K562 (cell line): ENCODE results near the gene P2RX1. TPM values are rescaled to one million over a fixed set of nuclear protein-coding genes. Genes with fewer than 3 reads are reported as not detected.

ENCODE experiments used
- ATAC-seq: fragments of 200-7000 bp; cut with Tn5 transposase; 3 replicates; pipeline ENCODE4 v1.9.1; 2020; ENCODE audit warnings: moderate library complexity
- BruUV-seq: library from RNA; stranded (reverse); fragments of 400-500 nt; replicated peaks from 2 replicates; lab custom pipeline; 2021; lab: Mats Ljungman, UMichigan
- CTCF ChIA-PET: fragments of 300-600 bp; formaldehyde crosslinking; extraction: SDS; loops from one replicate; lab custom pipeline; 2021; ENCODE audit warnings: low intra/inter-chr PET ratio; lab: Yijun Ruan, JAX
- POLR2A ChIA-PET: fragments of 300-600, 350-650 bp; sonication (Branson Sonifier 250); formaldehyde crosslinking; extraction: SDS; loops from one replicate; lab custom pipeline; 2021; ENCODE audit warnings: antibody characterized with exemption, inconsistent platforms; lab: Yijun Ruan, JAX
- DNase-seq, 4 experiments: peaks; one replicate each; pipeline versions ENCODE4 v3.0.0 to v3.0.0-alpha.2; 2011 to 2018; ENCODE audit warnings: low spot score in 3 of 4, mixed read lengths in 3 of 4; ENCODE audit errors: extremely low read depth in 1 of 4
- FAIRE-seq: peaks from 2 replicates; lab custom pipeline; 2011; peaks lifted over from hg19 to GRCh38; lab: Jason Lieb, UNC
- H2AFZ ChIP-seq: 2 replicates; pipeline ENCODE4 v1.6.0; 2011; ENCODE audit warnings: low read depth, low read length, control low read depth, inconsistent platforms
- H3K27ac ChIP-seq: fragments of 200-600 bp; 3 replicates; pipeline ENCODE4 v1.8.0; 2011; ENCODE audit warnings: low read depth, mild to moderate bottlenecking, control low read depth, inconsistent platforms, low read length, moderate library complexity, mixed read lengths; ENCODE audit errors: extremely low read depth
- H3K27me3 ChIP-seq, 2 experiments: fragments of 300-600 bp in 1 of 2; 2 replicates in 1 of 2; 3 replicates in 1 of 2; pipeline versions ENCODE4 v1.6.0 to v1.8.0; 2011; ENCODE audit warnings: inconsistent platforms in 2 of 2, low read length in 2 of 2, mild to moderate bottlenecking in 1 of 2, mixed read lengths in 1 of 2, moderate library complexity in 1 of 2; ENCODE audit not compliant: control insufficient read depth in 2 of 2, insufficient read depth in 2 of 2
- H3K36me3 ChIP-seq: fragments of 300-600 bp; 3 replicates; pipeline ENCODE4 v1.8.0; 2011; ENCODE audit warnings: mild to moderate bottlenecking, low read length, inconsistent platforms; ENCODE audit not compliant: control insufficient read depth, insufficient read depth
- H3K4me1 ChIP-seq, 2 experiments: fragments of 200-600 bp in 1 of 2; replicated peaks in 1 of 2; 2 replicates in 1 of 2; 3 replicates in 1 of 2; pipeline versions ENCODE4 v1.5.1 to v1.8.0; 2011; ENCODE audit warnings: inconsistent platforms in 2 of 2, low read length in 2 of 2, mild to moderate bottlenecking in 1 of 2, mixed read lengths in 1 of 2, moderate library complexity in 1 of 2; ENCODE audit not compliant: control insufficient read depth in 2 of 2, insufficient read depth in 2 of 2
- H3K4me2 ChIP-seq: 2 replicates; pipeline ENCODE4 v1.6.1; 2011; ENCODE audit warnings: low read length, control low read depth, inconsistent platforms, mixed read lengths; ENCODE audit not compliant: insufficient read depth
- H3K4me3 ChIP-seq: fragments of 200-600 bp; sonication (generic), shearing (Covaris generic); 2 replicates; pipeline ENCODE4 v1.5.1; 2016; ENCODE audit warnings: control low read depth, inconsistent platforms
- H3K79me2 ChIP-seq: fragments of 200-600 bp; 3 replicates; pipeline ENCODE4 v1.8.0; 2011; ENCODE audit warnings: low read length, inconsistent platforms; ENCODE audit not compliant: control insufficient read depth, insufficient read depth
- H3K9ac ChIP-seq, 2 experiments: 2 replicates each; pipeline versions ENCODE4 v1.6.0 to v1.6.1; 2011; ENCODE audit warnings: low read depth in 2 of 2, low read length in 2 of 2, control low read depth in 1 of 2, inconsistent platforms in 1 of 2, mild to moderate bottlenecking in 1 of 2, mixed read lengths in 1 of 2; ENCODE audit not compliant: insufficient read depth in 1 of 2
- H3K9me1 ChIP-seq: one replicate; pipeline ENCODE4 v1.6.0; 2011; ENCODE audit warnings: inconsistent platforms, mild to moderate bottlenecking, low read length, moderate library complexity; ENCODE audit not compliant: control insufficient read depth, insufficient read depth
- H3K9me3 ChIP-seq: replicated peaks from 2 replicates; pipeline ENCODE4 v1.5.1; 2011; ENCODE audit warnings: low read depth, low read length, inconsistent platforms; ENCODE audit not compliant: control insufficient read depth, insufficient read depth
- H4K20me1 ChIP-seq: replicated peaks from 2 replicates; pipeline ENCODE4 v1.6.1; 2011; ENCODE audit warnings: low read length, inconsistent platforms, mixed read lengths; ENCODE audit not compliant: control insufficient read depth, insufficient read depth
- FIP1L1 ChIP-seq: fragments of 200-400 bp; formaldehyde crosslinking; IDR thresholded peaks from 2 replicates; pipeline ENCODE4 v1.6.1; 2018; ENCODE audit warnings: mild to moderate bottlenecking, low read depth, low read length; ENCODE audit not compliant: poor library complexity, severe bottlenecking
- ILK ChIP-seq: fragments of 450-650 bp; IDR thresholded peaks from 2 replicates; pipeline ENCODE4 v1.6.1; 2016; ENCODE audit warnings: missing genetic modification characterization, low read depth, mild to moderate bottlenecking, missing compliant biosample characterization, moderate library complexity, borderline replicate concordance
- NFRKB ChIP-seq: fragments of 450-650 bp; IDR thresholded peaks from 2 replicates; pipeline ENCODE4 v1.6.1; 2016; ENCODE audit warnings: low read depth
- WGBS: fragments of 100-300 bp; shearing (Covaris generic); methylation state at CpG from one replicate; pipeline ENCODE4 v1.1.6; 2016; ENCODE audit warnings: low coverage, mixed read lengths; ENCODE audit not compliant: insufficient coverage; ENCODE audit errors: missing lambda C conversion rate; 5-methylcytosine and 5-hydroxymethylcytosine counted together
- in situ Hi-C: fragments of 300-500 bp; cut with MboI; formaldehyde crosslinking; loops from 4 replicates; pipeline ENCODE4 v1.15.0; 2018; ENCODE audit warnings: inconsistent platforms, mixed read lengths
- intact Hi-C: fragments of 100-400 bp; cut with micrococcal nuclease; formaldehyde crosslinking; loops from 2 replicates; pipeline ENCODE4 v1.14.2; 2022
- polyA plus RNA-seq, 8 experiments: library from polyadenylated mRNA; depleted of rRNA in 4 of 8; stranded (reverse) in 5 of 8; unstranded in 3 of 8; fragments of >200 nt; fragmentation: Nextera tagmentation in 2 of 8; fragmentation: Illumina TruSeq in 1 of 8; extraction: Ambion mirVana in 2 of 8; extraction: Trizol in 1 of 8; gene quantifications; 2 replicates each; pipeline versions ENCODE4 v1.2.1 to v1.2.3, GENCODE V29; 2011 to 2014; ENCODE audit warnings: inconsistent platforms in 1 of 8, missing spikeins in 1 of 8
- total RNA-seq, 7 experiments: library from RNA; depleted of rRNA in 6 of 7; stranded (reverse); fragments of >200 nt in 6 of 7; fragmentation: Illumina TruSeq in 2 of 7; extraction: Trizol in 2 of 7; gene quantifications; 2 replicates each; pipeline versions ENCODE4 v1.2.1 to v1.2.3, GENCODE V29; 2011 to 2021; ENCODE audit warnings: low replicate concordance in 1 of 7
- TF ChIP-seq, protein P1 (sequence below): sonication (generic); formaldehyde crosslinking; IDR thresholded peaks from 2 replicates; pipeline ENCODE4 v1.9.0; 2022; ENCODE audit warnings: mild to moderate bottlenecking, missing genetic modification reagents
- TF ChIP-seq, protein P2 (sequence below): fragments of 450-650 bp; IDR thresholded peaks from 2 replicates; pipeline ENCODE4 v1.6.1; 2017; ENCODE audit warnings: antibody characterized with exemption, mild to moderate bottlenecking

P2RX1 gene
- total and polyA plus RNA-seq, 9 of the 15 experiments (the other 6 are each of a cell fraction or from before 2014, with no cell fraction given), result 0.27 to 20.3 (median 10.3) TPM

DNA sequence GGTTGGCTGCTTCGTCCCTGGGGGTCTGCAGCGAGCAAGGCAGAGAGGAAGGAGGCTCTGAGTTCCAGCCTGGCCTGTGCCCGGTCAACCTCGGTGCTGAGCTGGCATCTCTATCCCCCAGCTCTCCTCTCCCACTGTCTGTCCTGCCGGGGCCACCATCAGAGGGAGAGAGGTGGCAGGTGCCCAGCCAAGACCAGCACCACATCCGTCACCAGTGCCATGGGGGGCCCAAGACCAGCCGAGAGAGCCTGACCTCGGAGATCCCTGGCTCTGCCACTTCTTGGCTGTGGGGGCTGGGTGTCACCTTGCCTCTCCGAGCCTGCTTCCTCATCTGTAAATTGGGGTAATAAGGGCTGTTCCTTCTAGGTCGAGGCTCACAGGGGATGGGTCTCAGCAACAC is 560 bp upstream of the P2RX1 start:
- DNase-seq, result no peak

More for the DNA sequence above, 560 bp upstream of the P2RX1 start:
- ChIA-PET CTCF (no interaction called here), POLR2A (interaction anchor here (0.6 to 1.3 kb wide), 6 partner anchors 9 to 483 kb away, joined by 3 to 6 read pairs (median 4); no protein-coding TSS in a partner anchor)
- 15% methylated on average over 5 of the region's 10 CpGs for WGBS
- Histone ChIP-seq H3K9me1 (peaks cover 6% of the 10 kb centered on the region), H3K27me3 (no peaks in the 10 kb centered on the region), H3K4me1 (peaks cover 37 to 64% of the 10 kb centered on the region in 2 experiments), H3K79me2 (peaks cover 42% of the 10 kb centered on the region), H3K9ac (peak overlapping the region; percentile 18 to 56; a peak in 3 of 4 replicates), H3K9me3 (no peaks in the 10 kb centered on the region), H3K36me3 (peaks cover 7% of the 10 kb centered on the region; the same call in 1 of the 3 replicates), H3K4me2 (peak overlapping the region; percentile 56), H4K20me1 (0 out of 2 replicates have a peak, but pooled peaks cover 9% of the 10 kb centered on the region), H3K27ac (peak overlapping the region; percentile 81), H2AFZ (peak overlapping the region; percentile 74), H3K4me3 (peak overlapping the region; percentile 55)
- TF ChIP-seq, protein P1, sequence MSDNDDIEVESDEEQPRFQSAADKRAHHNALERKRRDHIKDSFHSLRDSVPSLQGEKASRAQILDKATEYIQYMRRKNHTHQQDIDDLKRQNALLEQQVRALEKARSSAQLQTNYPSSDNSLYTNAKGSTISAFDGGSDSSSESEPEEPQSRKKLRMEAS (CRISPR knock-in tag), result 0 out of 2 replicates have a peak, but pooled peaks have one; percentile 7
- TF ChIP-seq NFRKB (peak; percentile 57; the same call in 1 of the 2 replicates), FIP1L1 (no peak), ILK (tag) (no peak)
- TF ChIP-seq, protein P2, sequence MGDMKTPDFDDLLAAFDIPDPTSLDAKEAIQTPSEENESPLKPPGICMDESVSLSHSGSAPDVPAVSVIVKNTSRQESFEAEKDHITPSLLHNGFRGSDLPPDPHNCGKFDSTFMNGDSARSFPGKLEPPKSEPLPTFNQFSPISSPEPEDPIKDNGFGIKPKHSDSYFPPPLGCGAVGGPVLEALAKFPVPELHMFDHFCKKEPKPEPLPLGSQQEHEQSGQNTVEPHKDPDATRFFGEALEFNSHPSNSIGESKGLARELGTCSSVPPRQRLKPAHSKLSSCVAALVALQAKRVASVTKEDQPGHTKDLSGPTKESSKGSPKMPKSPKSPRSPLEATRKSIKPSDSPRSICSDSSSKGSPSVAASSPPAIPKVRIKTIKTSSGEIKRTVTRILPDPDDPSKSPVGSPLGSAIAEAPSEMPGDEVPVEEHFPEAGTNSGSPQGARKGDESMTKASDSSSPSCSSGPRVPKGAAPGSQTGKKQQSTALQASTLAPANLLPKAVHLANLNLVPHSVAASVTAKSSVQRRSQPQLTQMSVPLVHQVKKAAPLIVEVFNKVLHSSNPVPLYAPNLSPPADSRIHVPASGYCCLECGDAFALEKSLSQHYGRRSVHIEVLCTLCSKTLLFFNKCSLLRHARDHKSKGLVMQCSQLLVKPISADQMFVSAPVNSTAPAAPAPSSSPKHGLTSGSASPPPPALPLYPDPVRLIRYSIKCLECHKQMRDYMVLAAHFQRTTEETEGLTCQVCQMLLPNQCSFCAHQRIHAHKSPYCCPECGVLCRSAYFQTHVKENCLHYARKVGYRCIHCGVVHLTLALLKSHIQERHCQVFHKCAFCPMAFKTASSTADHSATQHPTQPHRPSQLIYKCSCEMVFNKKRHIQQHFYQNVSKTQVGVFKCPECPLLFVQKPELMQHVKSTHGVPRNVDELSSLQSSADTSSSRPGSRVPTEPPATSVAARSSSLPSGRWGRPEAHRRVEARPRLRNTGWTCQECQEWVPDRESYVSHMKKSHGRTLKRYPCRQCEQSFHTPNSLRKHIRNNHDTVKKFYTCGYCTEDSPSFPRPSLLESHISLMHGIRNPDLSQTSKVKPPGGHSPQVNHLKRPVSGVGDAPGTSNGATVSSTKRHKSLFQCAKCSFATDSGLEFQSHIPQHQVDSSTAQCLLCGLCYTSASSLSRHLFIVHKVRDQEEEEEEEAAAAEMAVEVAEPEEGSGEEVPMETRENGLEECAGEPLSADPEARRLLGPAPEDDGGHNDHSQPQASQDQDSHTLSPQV, result 0 out of 2 replicates have a peak, but pooled peaks have one; percentile 1
- FAIRE-seq, result no peak
- in situ Hi-C loops, result loop anchor here (10.0 kb wide), 1 partner anchor 88 kb away; no protein-coding TSS in a partner anchor
- no TSS peak for BruUV-seq
- intact Hi-C loops, result no loop called here
- ATAC-seq, result peak; percentile 5
